A549 (cell line): ENCODE measurements around the gene HTR6.

Experiments
- FOSL2 ChIP-seq, 2 experiments: fragments of 450-650 bp in 1 of 2; fragments of >200 bp in 1 of 2; sonication (Bioruptor Twin) in 1 of 2; formaldehyde crosslinking; IDR thresholded peaks; 2 replicates each; pipeline versions ENCODE4 v1.5.0 to v1.6.1; 2016 to 2020; ENCODE audit warnings: mild to moderate bottlenecking in 1 of 2, moderate library complexity in 1 of 2
- KDM5A ChIP-seq: fragments of 200-600 bp; sonication (generic); IDR thresholded peaks from 2 replicates; pipeline ENCODE4 v1.6.1; 2016; ENCODE audit warnings: antibody characterized with exemption, mild to moderate bottlenecking
- TF ChIP-seq, protein P1 (sequence below): fragments of >200 bp; sonication (Bioruptor Twin); formaldehyde crosslinking; IDR thresholded peaks from 3 replicates; pipeline ENCODE4 v1.5.1; 2016
- TF ChIP-seq, protein P2 (sequence below): fragments of 250-450 bp; sonication (Bioruptor Pico); IDR thresholded peaks from 2 replicates; pipeline ENCODE4 v1.5.0; 2021; ENCODE audit warnings: mild to moderate bottlenecking, moderate library complexity, borderline replicate concordance
- TF ChIP-seq, protein P3 (sequence below): fragments of >200 bp; sonication (Bioruptor Twin); formaldehyde crosslinking; IDR thresholded peaks from 3 replicates; pipeline ENCODE4 v1.6.1; 2016
- TF ChIP-seq, protein P4 (sequence below): fragments of 150-350 bp; IDR thresholded peaks from 2 replicates; pipeline ENCODE4 v1.6.1; 2014; ENCODE audit warnings: low read depth, mild to moderate bottlenecking, low read length

DNA sequence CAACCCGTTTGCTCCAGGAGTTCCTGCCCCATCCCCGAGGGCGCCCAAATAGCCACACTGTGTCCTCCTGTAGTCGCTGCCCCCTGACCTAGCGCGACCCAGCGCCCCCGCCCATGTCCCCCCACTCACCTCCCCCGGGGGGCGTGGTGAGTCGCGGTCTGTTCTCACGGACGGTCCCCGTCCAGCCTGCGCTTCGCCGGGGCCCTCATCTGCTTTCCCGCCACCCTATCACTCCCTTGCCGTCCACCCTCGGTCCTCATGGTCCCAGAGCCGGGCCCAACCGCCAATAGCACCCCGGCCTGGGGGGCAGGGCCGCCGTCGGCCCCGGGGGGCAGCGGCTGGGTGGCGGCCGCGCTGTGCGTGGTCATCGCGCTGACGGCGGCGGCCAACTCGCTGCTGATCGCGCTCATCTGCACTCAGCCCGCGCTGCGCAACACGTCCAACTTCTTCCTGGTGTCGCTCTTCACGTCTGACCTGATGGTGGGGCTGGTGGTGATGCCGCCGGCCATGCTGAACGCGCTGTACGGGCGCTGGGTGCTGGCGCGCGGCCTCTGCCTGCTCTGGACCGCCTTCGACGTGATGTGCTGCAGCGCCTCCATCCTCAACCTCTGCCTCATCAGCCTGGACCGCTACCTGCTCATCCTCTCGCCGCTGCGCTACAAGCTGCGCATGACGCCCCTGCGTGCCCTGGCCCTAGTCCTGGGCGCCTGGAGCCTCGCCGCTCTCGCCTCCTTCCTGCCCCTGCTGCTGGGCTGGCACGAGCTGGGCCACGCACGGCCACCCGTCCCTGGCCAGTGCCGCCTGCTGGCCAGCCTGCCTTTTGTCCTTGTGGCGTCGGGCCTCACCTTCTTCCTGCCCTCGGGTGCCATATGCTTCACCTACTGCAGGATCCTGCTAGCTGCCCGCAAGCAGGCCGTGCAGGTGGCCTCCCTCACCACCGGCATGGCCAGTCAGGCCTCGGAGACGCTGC is 1.1 kb downstream of the HTR6 start:
- no peak for TF ChIP-seq KDM5A
- TF ChIP-seq, protein P1, sequence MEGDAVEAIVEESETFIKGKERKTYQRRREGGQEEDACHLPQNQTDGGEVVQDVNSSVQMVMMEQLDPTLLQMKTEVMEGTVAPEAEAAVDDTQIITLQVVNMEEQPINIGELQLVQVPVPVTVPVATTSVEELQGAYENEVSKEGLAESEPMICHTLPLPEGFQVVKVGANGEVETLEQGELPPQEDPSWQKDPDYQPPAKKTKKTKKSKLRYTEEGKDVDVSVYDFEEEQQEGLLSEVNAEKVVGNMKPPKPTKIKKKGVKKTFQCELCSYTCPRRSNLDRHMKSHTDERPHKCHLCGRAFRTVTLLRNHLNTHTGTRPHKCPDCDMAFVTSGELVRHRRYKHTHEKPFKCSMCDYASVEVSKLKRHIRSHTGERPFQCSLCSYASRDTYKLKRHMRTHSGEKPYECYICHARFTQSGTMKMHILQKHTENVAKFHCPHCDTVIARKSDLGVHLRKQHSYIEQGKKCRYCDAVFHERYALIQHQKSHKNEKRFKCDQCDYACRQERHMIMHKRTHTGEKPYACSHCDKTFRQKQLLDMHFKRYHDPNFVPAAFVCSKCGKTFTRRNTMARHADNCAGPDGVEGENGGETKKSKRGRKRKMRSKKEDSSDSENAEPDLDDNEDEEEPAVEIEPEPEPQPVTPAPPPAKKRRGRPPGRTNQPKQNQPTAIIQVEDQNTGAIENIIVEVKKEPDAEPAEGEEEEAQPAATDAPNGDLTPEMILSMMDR, result no peak
- no peak for TF ChIP-seq FOSL2 (IDR thresholded peaks at IDR 0.05)
- TF ChIP-seq FOSL2 (CRISPR knock-in tag; IDR thresholded peaks at IDR 0.05), result no peak
- TF ChIP-seq, protein P2, sequence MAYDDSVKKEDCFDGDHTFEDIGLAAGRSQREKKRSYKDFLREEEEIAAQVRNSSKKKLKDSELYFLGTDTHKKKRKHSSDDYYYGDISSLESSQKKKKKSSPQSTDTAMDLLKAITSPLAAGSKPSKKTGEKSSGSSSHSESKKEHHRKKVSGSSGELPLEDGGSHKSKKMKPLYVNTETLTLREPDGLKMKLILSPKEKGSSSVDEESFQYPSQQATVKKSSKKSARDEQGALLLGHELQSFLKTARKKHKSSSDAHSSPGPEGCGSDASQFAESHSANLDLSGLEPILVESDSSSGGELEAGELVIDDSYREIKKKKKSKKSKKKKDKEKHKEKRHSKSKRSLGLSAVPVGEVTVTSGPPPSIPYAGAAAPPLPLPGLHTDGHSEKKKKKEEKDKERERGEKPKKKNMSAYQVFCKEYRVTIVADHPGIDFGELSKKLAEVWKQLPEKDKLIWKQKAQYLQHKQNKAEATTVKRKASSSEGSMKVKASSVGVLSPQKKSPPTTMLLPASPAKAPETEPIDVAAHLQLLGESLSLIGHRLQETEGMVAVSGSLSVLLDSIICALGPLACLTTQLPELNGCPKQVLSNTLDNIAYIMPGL, result no peak
- TF ChIP-seq, protein P3, sequence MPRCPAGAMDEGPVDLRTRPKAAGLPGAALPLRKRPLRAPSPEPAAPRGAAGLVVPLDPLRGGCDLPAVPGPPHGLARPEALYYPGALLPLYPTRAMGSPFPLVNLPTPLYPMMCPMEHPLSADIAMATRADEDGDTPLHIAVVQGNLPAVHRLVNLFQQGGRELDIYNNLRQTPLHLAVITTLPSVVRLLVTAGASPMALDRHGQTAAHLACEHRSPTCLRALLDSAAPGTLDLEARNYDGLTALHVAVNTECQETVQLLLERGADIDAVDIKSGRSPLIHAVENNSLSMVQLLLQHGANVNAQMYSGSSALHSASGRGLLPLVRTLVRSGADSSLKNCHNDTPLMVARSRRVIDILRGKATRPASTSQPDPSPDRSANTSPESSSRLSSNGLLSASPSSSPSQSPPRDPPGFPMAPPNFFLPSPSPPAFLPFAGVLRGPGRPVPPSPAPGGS, result no peak
- TF ChIP-seq, protein P4, sequence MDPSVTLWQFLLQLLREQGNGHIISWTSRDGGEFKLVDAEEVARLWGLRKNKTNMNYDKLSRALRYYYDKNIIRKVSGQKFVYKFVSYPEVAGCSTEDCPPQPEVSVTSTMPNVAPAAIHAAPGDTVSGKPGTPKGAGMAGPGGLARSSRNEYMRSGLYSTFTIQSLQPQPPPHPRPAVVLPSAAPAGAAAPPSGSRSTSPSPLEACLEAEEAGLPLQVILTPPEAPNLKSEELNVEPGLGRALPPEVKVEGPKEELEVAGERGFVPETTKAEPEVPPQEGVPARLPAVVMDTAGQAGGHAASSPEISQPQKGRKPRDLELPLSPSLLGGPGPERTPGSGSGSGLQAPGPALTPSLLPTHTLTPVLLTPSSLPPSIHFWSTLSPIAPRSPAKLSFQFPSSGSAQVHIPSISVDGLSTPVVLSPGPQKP, result no peak
